OCI-LY1 (cell line): ENCODE measurements around the gene EFCAB10.

Experiments used
- EZH2 ChIP-seq: fragments of 200-600 bp; sonication (generic), shearing (Covaris generic); IDR thresholded peaks from 2 replicates; pipeline ENCODE4 v1.8.0; 2017; ENCODE audit warnings: borderline replicate concordance, mixed run types, mild to moderate bottlenecking, antibody characterized with exemption, low read length, moderate library complexity, mixed read lengths
- TF ChIP-seq, protein P1 (sequence below): fragments of 200-600 bp; sonication (generic), shearing (Covaris generic); IDR thresholded peaks from 2 replicates; pipeline ENCODE4 v1.5.1; 2017; ENCODE audit warnings: mild to moderate bottlenecking, antibody characterized with exemption, low read length, moderate library complexity, mixed read lengths

DNA sequence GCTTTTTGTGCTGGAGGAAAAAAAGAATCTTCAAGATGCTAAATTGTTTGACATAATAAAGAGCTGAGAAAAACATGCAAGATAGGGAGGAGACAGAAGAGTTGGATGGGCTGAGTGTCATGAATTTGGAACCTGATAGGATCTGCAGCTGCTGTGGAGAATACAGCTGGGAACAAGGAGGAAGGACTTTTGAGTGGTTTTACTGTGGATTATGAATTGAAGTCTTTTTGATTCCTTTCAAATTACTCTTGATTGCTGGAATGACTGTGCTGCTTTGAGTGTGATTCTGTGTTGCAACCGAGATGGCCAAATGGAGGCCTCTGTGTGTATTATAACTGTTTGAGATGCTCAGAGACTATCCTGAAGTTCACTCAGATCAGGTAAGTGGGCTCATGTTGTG is 4.0 kb downstream of the EFCAB10 start:
- TF ChIP-seq, protein P1, sequence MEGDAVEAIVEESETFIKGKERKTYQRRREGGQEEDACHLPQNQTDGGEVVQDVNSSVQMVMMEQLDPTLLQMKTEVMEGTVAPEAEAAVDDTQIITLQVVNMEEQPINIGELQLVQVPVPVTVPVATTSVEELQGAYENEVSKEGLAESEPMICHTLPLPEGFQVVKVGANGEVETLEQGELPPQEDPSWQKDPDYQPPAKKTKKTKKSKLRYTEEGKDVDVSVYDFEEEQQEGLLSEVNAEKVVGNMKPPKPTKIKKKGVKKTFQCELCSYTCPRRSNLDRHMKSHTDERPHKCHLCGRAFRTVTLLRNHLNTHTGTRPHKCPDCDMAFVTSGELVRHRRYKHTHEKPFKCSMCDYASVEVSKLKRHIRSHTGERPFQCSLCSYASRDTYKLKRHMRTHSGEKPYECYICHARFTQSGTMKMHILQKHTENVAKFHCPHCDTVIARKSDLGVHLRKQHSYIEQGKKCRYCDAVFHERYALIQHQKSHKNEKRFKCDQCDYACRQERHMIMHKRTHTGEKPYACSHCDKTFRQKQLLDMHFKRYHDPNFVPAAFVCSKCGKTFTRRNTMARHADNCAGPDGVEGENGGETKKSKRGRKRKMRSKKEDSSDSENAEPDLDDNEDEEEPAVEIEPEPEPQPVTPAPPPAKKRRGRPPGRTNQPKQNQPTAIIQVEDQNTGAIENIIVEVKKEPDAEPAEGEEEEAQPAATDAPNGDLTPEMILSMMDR: no peak
- TF ChIP-seq EZH2: no peak
